ENCODE data around the gene GNAQ.

GNAQ gene

DNA sequence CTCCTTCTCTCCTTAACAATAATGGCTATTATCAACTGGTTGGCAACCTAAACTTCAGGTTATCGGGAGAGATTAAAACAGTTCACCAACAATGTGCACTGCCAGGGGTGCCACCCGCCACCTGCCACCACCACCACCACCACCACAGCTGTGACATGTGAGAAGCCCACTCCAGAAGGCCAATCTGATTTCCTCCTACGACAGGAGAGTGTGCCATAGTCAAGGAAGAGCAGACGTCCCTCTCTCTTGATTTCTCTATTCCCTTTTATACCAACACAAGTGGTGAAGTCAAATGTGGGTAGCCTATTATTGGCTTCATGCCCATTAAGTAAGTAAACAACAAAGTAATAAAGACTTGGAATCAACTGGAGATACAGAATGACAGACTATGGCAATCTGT lies 22.4 kb downstream of the GNAQ start:
- TF ChIP-seq POLR2AphosphoS5 (IDR thresholded peaks at IDR 0.05; ENCODE audit: low read depth, low read length) (no peak), SIN3A (IDR thresholded peaks at IDR 0.05; ENCODE audit: borderline replicate concordance, insufficient read depth, low read length) (no peak), TAF1 (IDR thresholded peaks at IDR 0.05; ENCODE audit: borderline replicate concordance, insufficient read depth, low read length) (no peak), FOXP2 (optimal IDR thresholded peaks at IDR 0.05; ENCODE audit: borderline replicate concordance, extremely low read depth, extremely low read length, insufficient read depth) (no peak)
- TF ChIP-seq, protein P1, sequence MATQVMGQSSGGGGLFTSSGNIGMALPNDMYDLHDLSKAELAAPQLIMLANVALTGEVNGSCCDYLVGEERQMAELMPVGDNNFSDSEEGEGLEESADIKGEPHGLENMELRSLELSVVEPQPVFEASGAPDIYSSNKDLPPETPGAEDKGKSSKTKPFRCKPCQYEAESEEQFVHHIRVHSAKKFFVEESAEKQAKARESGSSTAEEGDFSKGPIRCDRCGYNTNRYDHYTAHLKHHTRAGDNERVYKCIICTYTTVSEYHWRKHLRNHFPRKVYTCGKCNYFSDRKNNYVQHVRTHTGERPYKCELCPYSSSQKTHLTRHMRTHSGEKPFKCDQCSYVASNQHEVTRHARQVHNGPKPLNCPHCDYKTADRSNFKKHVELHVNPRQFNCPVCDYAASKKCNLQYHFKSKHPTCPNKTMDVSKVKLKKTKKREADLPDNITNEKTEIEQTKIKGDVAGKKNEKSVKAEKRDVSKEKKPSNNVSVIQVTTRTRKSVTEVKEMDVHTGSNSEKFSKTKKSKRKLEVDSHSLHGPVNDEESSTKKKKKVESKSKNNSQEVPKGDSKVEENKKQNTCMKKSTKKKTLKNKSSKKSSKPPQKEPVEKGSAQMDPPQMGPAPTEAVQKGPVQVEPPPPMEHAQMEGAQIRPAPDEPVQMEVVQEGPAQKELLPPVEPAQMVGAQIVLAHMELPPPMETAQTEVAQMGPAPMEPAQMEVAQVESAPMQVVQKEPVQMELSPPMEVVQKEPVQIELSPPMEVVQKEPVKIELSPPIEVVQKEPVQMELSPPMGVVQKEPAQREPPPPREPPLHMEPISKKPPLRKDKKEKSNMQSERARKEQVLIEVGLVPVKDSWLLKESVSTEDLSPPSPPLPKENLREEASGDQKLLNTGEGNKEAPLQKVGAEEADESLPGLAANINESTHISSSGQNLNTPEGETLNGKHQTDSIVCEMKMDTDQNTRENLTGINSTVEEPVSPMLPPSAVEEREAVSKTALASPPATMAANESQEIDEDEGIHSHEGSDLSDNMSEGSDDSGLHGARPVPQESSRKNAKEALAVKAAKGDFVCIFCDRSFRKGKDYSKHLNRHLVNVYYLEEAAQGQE (IDR thresholded peaks at IDR 0.05; ENCODE audit: insufficient read depth in 1 of 2, low read depth in 2 of 2, low read length in 2 of 2) = no peak

DNA sequence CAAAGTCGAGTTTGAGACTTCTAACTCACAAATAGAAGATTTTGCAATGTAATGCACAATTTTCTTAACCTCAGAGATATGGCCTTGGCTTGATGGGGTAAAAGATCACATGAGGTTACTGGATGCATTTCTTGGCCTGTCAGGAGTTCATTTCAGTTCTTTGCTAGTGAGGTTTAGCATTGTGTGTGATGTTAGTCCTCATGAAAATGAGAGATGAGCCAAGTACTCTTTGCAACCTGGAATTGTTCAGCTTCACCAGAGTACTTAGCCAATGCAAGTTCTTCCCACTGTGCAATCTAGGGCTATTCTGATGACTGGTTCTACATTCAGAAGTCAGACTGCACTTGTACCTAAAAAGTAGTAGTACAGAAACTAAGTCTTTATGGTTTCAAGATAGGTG lies 24.9 kb downstream of the GNAQ start:
- TF ChIP-seq FOXP2 (optimal IDR thresholded peaks at IDR 0.05; ENCODE audit: borderline replicate concordance, extremely low read depth, extremely low read length, insufficient read depth) = no peak

DNA sequence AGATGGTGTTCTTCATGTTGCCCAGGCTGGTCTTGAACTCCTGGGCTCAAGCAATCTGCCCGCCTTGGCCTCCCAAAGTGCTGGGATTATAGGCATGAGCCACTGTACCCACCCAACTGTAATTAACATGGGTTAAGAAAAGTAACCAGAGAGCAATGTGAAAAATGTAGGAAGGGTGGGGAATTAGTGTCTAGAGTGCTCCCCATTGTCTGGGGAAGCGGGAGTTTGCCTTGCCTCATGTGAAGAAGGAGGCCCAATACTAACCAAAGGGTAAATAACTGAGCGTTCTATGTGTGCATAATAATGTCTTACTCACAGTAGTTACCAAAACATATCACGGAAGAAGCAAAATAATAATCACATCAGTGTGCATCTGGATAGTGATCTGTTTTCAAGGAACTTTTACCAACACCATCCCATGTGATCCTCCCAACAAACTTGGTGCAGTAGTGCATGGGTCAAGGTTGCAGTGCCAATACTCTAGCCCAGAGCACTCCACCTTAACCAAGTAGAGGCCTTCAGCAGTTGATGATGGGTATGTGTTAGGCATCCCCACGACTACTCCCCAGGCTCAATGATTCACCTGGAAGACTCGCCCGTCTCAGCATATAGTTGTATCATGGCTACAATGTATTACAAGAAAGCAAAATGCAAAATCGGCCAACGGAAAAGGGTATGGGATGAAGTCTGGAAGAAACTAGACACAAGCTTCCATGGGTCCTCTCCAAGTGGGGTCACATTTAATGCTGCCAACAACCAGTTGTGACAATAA lies 26.2 kb downstream of the GNAQ start:
- TF ChIP-seq SIN3A (IDR thresholded peaks at IDR 0.05; ENCODE audit: borderline replicate concordance, insufficient read depth, low read length) (no peak), TAF1 (IDR thresholded peaks at IDR 0.05; ENCODE audit: borderline replicate concordance, insufficient read depth, low read length) (no peak), FOXP2 (optimal IDR thresholded peaks at IDR 0.05; ENCODE audit: borderline replicate concordance, extremely low read depth, extremely low read length, insufficient read depth) (no peak), POLR2AphosphoS5 (IDR thresholded peaks at IDR 0.05; ENCODE audit: low read depth, low read length) (no peak)
- TF ChIP-seq, protein P1 (IDR thresholded peaks at IDR 0.05; ENCODE audit: insufficient read depth in 1 of 2, low read depth in 2 of 2, low read length in 2 of 2) = no peak

DNA sequence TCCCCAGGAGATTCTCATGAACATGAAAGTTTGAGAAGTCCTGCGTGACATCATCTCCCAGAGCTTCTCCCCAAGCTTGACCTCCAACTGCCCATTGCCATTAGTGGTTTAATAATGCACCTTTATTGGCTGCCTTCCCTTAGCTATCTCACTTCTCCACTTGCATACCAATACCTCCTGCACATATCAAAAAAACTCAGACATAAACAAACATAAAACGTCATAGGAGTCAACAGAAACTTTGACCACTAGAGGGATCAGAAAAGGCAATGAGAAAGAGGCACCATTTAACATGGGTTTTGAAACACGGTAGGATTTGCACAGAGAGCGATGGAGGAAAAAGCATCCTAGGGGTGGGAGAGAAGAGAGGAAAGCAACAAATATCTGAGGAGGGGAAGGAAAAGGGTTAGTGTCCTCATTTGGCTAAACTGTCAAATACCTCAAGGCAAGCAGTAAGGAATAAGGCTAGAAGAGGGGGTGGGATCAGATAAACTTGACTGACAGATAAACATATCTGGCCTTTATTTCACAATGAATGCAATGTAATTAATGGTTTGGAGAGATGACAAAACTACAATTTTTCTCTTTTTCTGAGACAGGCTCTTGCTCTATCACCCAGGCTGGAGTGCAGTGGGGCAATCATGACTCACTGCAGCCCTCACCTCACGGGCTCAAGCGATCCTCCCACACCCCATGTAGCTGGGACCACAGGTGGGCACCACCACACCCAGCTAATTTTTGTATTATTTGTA lies 27.0 kb downstream of the GNAQ start:
- TF ChIP-seq POLR2AphosphoS5 (IDR thresholded peaks at IDR 0.05; ENCODE audit: low read depth, low read length) = no peak
- TF ChIP-seq, protein P1 (IDR thresholded peaks at IDR 0.05; ENCODE audit: insufficient read depth in 1 of 2, low read depth in 2 of 2, low read length in 2 of 2) = no peak
- TF ChIP-seq FOXP2 (optimal IDR thresholded peaks at IDR 0.05; ENCODE audit: borderline replicate concordance, extremely low read depth, extremely low read length, insufficient read depth) = no peak
- TF ChIP-seq TAF1 (IDR thresholded peaks at IDR 0.05; ENCODE audit: borderline replicate concordance, insufficient read depth, low read length) = no peak
- no peak for TF ChIP-seq SIN3A (IDR thresholded peaks at IDR 0.05; ENCODE audit: borderline replicate concordance, insufficient read depth, low read length)

DNA sequence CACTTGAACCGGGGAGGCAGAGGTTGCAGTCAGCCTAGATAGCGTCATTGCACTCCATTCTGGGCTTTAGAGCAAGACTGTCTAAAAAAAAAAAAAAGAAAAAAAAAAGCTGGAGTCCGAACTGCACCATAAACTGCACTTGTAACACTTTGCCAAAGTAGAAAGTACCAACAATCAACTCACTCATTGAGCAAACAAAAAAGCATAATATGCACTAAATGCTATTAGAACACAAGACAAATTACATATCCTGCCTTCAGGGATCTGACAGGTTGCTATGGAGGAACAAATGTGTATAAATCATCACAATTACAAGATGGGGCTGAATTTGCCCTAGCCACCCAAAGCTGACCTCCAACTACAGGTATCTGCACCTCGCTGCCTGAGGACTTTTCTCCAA lies 27.9 kb downstream of the GNAQ start:
- TF ChIP-seq, protein P1 (IDR thresholded peaks at IDR 0.05; ENCODE audit: insufficient read depth in 1 of 2, low read depth in 2 of 2, low read length in 2 of 2) = no peak
- no peak for TF ChIP-seq SIN3A (IDR thresholded peaks at IDR 0.05; ENCODE audit: borderline replicate concordance, insufficient read depth, low read length)
- TF ChIP-seq FOXP2 (optimal IDR thresholded peaks at IDR 0.05; ENCODE audit: borderline replicate concordance, extremely low read depth, extremely low read length, insufficient read depth) = no peak
- no peak for TF ChIP-seq POLR2AphosphoS5 (IDR thresholded peaks at IDR 0.05; ENCODE audit: low read depth, low read length)
- no peak for TF ChIP-seq TAF1 (IDR thresholded peaks at IDR 0.05; ENCODE audit: borderline replicate concordance, insufficient read depth, low read length)

All from PFSK-1 (cell line).